ENCODE measurements around the gene AFF2. TPM values are rescaled to one million over a fixed set of nuclear protein-coding genes. Genes with fewer than 3 reads are reported as not detected.

Gene AFF2
- total RNA-seq, 6 donors from 2014 or later = 6.1 to 17.4 (median 9.7) TPM

DNA sequence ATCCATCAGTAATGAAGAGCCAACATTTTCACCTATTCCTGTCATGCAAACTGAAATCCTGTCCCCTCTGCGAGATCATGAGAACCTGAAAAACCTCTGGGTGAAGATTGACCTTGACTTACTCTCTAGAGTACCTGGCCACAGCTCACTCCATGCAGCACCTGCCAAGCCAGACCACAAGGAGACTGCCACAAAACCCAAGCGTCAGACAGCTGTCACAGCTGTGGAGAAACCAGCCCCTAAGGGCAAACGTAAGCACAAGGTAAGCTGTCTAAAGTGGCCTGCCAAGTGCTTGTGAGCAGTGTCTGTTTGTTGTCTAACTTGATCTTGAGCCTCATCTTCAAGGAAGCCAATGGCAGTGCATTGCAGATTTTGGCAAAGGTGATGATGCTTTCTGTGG lies 455.9 kb downstream of the AFF2 start:
- no peaks in the 10 kb centered on the region for H3K36me3 ChIP-seq
- no peaks in the 10 kb centered on the region for H3K27me3 ChIP-seq
- no peak overlapping the region for H3K4me3 ChIP-seq
- ATAC-seq (ENCODE audit: low FRiP score in 2 of 2) = no peak
- H3K27ac ChIP-seq = no peak overlapping the region
- 56 to 80% methylated on average over 1 to 3 of the region's 3 CpGs for WGBS, 2 donors
- TF ChIP-seq POLR2AphosphoS5 (IDR thresholded peaks at IDR 0.05) (no peak), EP300 (IDR thresholded peaks at IDR 0.05) (no peak), POLR2A (IDR thresholded peaks at IDR 0.05) (no peak)
- TF ChIP-seq, protein P1, sequence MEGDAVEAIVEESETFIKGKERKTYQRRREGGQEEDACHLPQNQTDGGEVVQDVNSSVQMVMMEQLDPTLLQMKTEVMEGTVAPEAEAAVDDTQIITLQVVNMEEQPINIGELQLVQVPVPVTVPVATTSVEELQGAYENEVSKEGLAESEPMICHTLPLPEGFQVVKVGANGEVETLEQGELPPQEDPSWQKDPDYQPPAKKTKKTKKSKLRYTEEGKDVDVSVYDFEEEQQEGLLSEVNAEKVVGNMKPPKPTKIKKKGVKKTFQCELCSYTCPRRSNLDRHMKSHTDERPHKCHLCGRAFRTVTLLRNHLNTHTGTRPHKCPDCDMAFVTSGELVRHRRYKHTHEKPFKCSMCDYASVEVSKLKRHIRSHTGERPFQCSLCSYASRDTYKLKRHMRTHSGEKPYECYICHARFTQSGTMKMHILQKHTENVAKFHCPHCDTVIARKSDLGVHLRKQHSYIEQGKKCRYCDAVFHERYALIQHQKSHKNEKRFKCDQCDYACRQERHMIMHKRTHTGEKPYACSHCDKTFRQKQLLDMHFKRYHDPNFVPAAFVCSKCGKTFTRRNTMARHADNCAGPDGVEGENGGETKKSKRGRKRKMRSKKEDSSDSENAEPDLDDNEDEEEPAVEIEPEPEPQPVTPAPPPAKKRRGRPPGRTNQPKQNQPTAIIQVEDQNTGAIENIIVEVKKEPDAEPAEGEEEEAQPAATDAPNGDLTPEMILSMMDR (IDR thresholded peaks at IDR 0.05) = no peak
- no peak for DNase-seq
- no peaks in the 10 kb centered on the region for H3K9me3 ChIP-seq
- H3K4me1 ChIP-seq = no peaks in the 10 kb centered on the region

GRCh38 chrX:148958901-148959300 lies 458.5 kb downstream of the AFF2 start:
- Histone ChIP-seq H3K4me1 (no peaks in the 10 kb centered on the region), H3K36me3 (no peaks in the 10 kb centered on the region), H3K27me3 (no peaks in the 10 kb centered on the region), H3K9me3 (no peaks in the 10 kb centered on the region), H3K27ac (no peak overlapping the region), H3K4me3 (no peak overlapping the region)
- no peak for DNase-seq
- no peak for ATAC-seq (ENCODE audit: low FRiP score in 2 of 2)
- WGBS, 2 donors = 85 to 89% methylated on average over 1 of the region's 1 CpG
- no peak for TF ChIP-seq POLR2A (IDR thresholded peaks at IDR 0.05)
- TF ChIP-seq POLR2AphosphoS5 (IDR thresholded peaks at IDR 0.05) = no peak
- TF ChIP-seq, protein P1 (IDR thresholded peaks at IDR 0.05) = no peak
- TF ChIP-seq EP300 (IDR thresholded peaks at IDR 0.05) = no peak

- Histone ChIP-seq H3K27me3 (no peaks in the 10 kb centered on the region), H3K27ac (no peak overlapping the region), H3K4me3 (no peak overlapping the region), H3K9me3 (no peaks in the 10 kb centered on the region), H3K4me1 (no peaks in the 10 kb centered on the region), H3K36me3 (no peaks in the 10 kb centered on the region)
- DNase-seq = no peak
- ATAC-seq (ENCODE audit: low FRiP score in 2 of 2) = no peak
- TF ChIP-seq EP300 (IDR thresholded peaks at IDR 0.05) = no peak
- TF ChIP-seq POLR2AphosphoS5 (IDR thresholded peaks at IDR 0.05) = no peak
- TF ChIP-seq, protein P1 (IDR thresholded peaks at IDR 0.05) = no peak
- TF ChIP-seq POLR2A (IDR thresholded peaks at IDR 0.05) = no peak
- 65% methylated on average over 1 of the region's 1 CpG; no CpG with 5 or more reads in 1 of the 2 donors for WGBS, 2 donors
These were observed 459.6 kb downstream of the AFF2 start for GRCh38 chrX:148960060-148960459.

- TF ChIP-seq, protein P1 (IDR thresholded peaks at IDR 0.05) = no peak
- no peak for TF ChIP-seq EP300 (IDR thresholded peaks at IDR 0.05)
- no peak for TF ChIP-seq POLR2A (IDR thresholded peaks at IDR 0.05)
- TF ChIP-seq POLR2AphosphoS5 (IDR thresholded peaks at IDR 0.05) = no peak
- DNase-seq = no peak
- H3K4me1 ChIP-seq = no peaks in the 10 kb centered on the region
These were observed 461.6 kb downstream of the AFF2 start for GRCh38 chrX:148961985-148962384.

More at GRCh38 chrX:148961985-148962384, 461.6 kb downstream of the AFF2 start:
- Histone ChIP-seq H3K9me3 (no peaks in the 10 kb centered on the region), H3K27me3 (no peaks in the 10 kb centered on the region), H3K36me3 (no peaks in the 10 kb centered on the region), H3K4me3 (no peak overlapping the region), H3K27ac (no peak overlapping the region)
- 71 to 76% methylated on average over 4 of the region's 4 CpGs for WGBS, 2 donors
- no peak for ATAC-seq (ENCODE audit: low FRiP score in 2 of 2)

Measured in upper lobe of left lung (tissue), 6 donors.